Neural crest cell (in vitro differentiated cells): ENCODE results near the gene AKAP13. TPM values are rescaled to one million over a fixed set of nuclear protein-coding genes. Genes with fewer than 3 reads are reported as not detected.

Experiments
- DNase-seq: peaks from one replicate; pipeline ENCODE4 v3.0.0; 2021; ENCODE audit warnings: low read depth, mixed read lengths, low spot score
- H3K27ac Mint-ChIP-seq: one replicate; pipeline ENCODE4 v1.8.0; 2021; ENCODE audit warnings: mild to moderate bottlenecking, mixed read lengths; ENCODE audit not compliant: unreplicated experiment
- H3K27me3 Mint-ChIP-seq: 2 replicates; pipeline ENCODE4 v1.8.0; 2021; ENCODE audit warnings: low read depth, mild to moderate bottlenecking, mixed read lengths
- H3K36me3 Mint-ChIP-seq: 2 replicates; pipeline ENCODE4 v1.8.0; 2021; ENCODE audit warnings: low read depth, mild to moderate bottlenecking, mixed read lengths
- H3K4me1 Mint-ChIP-seq: 2 replicates; pipeline ENCODE4 v1.8.0; 2021; ENCODE audit warnings: mixed read lengths
- H3K4me3 Mint-ChIP-seq: one replicate; pipeline ENCODE4 v1.8.0; 2021; ENCODE audit warnings: mild to moderate bottlenecking, mixed read lengths
- H3K9me3 Mint-ChIP-seq: 2 replicates; pipeline ENCODE4 v1.8.0; 2021; ENCODE audit warnings: mixed read lengths
- total RNA-seq: library from RNA; stranded (reverse); gene quantifications from 2 replicates; pipeline ENCODE4 v1.2.1, GENCODE V29; 2021
- TF ChIP-seq, protein P1 (sequence below): fragments of 200-600 bp; sonication (generic); conservative IDR thresholded peaks from 2 replicates; pipeline ENCODE4 v1.5.0; 2021; ENCODE audit warnings: antibody characterized with exemption, mild to moderate bottlenecking

Gene AKAP13
- total RNA-seq, 1 donor from 2014 or later, result 81.3 TPM

GRCh38 chr15:85564686-85565085, 184.3 kb downstream of the AKAP13 start:
- Mint-ChIP-seq H3K27me3 (no peaks in the 10 kb centered on the region), H3K4me1 (peaks cover 5% of the 10 kb centered on the region), H3K9me3 (peaks cover 3% of the 10 kb centered on the region), H3K27ac (no peak overlapping the region), H3K36me3 (peaks cover 7% of the 10 kb centered on the region), H3K4me3 (no peak overlapping the region)
- DNase-seq, result no peak
- TF ChIP-seq, protein P1, sequence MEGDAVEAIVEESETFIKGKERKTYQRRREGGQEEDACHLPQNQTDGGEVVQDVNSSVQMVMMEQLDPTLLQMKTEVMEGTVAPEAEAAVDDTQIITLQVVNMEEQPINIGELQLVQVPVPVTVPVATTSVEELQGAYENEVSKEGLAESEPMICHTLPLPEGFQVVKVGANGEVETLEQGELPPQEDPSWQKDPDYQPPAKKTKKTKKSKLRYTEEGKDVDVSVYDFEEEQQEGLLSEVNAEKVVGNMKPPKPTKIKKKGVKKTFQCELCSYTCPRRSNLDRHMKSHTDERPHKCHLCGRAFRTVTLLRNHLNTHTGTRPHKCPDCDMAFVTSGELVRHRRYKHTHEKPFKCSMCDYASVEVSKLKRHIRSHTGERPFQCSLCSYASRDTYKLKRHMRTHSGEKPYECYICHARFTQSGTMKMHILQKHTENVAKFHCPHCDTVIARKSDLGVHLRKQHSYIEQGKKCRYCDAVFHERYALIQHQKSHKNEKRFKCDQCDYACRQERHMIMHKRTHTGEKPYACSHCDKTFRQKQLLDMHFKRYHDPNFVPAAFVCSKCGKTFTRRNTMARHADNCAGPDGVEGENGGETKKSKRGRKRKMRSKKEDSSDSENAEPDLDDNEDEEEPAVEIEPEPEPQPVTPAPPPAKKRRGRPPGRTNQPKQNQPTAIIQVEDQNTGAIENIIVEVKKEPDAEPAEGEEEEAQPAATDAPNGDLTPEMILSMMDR, result no peak

DNA sequence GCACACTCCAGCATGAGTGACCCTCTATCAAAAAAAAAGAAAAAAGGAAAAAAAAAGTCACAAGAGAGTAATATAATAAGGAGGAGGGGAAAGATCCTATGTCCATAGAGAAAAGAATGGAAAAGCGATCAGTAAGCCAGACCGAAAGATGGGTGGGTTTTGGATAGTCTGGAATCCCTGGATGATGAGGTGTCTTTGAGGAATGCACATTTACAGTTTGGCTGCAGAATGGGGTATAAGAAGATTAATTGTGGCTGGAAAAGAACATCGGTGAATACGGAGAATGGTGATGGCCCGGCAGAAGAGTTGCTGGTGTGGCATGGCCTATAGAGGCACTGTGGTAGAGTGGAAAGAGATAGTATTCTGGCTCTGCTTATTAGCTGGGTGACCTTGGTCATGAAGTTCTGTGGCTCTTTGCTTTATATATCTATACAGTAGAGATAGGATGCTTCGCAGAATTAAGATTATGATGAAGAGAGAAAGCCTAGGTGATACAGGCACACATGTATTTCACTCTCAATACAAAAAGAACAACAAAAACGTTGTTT, 187.9 kb downstream of the AKAP13 start:
- H3K27me3 Mint-ChIP-seq, result no peaks in the 10 kb centered on the region
- TF ChIP-seq, protein P1, result no peak
- peaks cover 3% of the 10 kb centered on the region for H3K4me1 Mint-ChIP-seq
- H3K4me3 Mint-ChIP-seq, result no peak overlapping the region
- H3K9me3 Mint-ChIP-seq, result peaks cover 3% of the 10 kb centered on the region
- DNase-seq, result no peak
- H3K27ac Mint-ChIP-seq, result no peak overlapping the region
- peaks cover 7% of the 10 kb centered on the region for H3K36me3 Mint-ChIP-seq

DNA sequence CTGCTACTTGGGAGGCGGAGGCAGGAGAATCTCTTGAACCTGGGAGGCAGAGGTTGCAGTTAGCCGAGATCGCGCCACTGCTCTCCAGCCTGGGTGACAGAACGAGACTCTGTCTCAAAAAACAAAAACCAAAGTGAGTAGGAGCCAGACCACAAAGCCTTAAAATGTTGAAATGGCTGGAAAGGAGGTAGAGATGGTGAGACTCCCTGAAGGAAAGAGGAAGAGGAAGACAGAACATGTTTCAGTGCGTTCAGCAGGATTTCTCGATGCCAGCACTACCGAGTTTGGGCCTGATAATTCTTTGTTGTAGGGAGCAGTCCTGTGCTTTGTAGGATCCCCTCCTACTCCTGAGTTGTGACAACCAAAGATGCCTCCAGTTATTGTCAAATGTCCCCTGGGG, 189.9 kb downstream of the AKAP13 start:
- peaks cover 7% of the 10 kb centered on the region for H3K36me3 Mint-ChIP-seq
- DNase-seq, result no peak
- no peak overlapping the region for H3K27ac Mint-ChIP-seq
- no peaks in the 10 kb centered on the region for H3K4me1 Mint-ChIP-seq
- H3K9me3 Mint-ChIP-seq, result peaks cover 3% of the 10 kb centered on the region
- H3K27me3 Mint-ChIP-seq, result no peaks in the 10 kb centered on the region
- no peak overlapping the region for H3K4me3 Mint-ChIP-seq
- TF ChIP-seq, protein P1, result no peak

- DNase-seq, result no peak
- Mint-ChIP-seq H3K36me3 (peaks cover 7% of the 10 kb centered on the region), H3K27me3 (no peaks in the 10 kb centered on the region), H3K4me3 (no peak overlapping the region), H3K27ac (no peak overlapping the region), H3K9me3 (peaks cover 3% of the 10 kb centered on the region), H3K4me1 (no peaks in the 10 kb centered on the region)
- TF ChIP-seq, protein P1, result no peak
Observed at GRCh38 chr15:85571780-85572179, 191.4 kb downstream of the AKAP13 start.

- no peak for DNase-seq
- H3K27ac Mint-ChIP-seq, result no peak overlapping the region
- TF ChIP-seq, protein P1, result no peak
- H3K9me3 Mint-ChIP-seq, result no peaks in the 10 kb centered on the region
- no peak overlapping the region for H3K4me3 Mint-ChIP-seq
- H3K36me3 Mint-ChIP-seq, result peaks cover 17% of the 10 kb centered on the region
- H3K4me1 Mint-ChIP-seq, result peaks cover 5% of the 10 kb centered on the region
- H3K27me3 Mint-ChIP-seq, result no peaks in the 10 kb centered on the region
Observed at GRCh38 chr15:85576392-85576791, 196.0 kb downstream of the AKAP13 start.
